HG03457 (cell line): ENCODE data around the gene PILRA.
A peak's percentile ranks its signal among the peaks of the same experiment; 100 is the strongest.
"Not testable (repeated sequence)": the region's sequence is repeated elsewhere in the genome, so short reads cannot be mapped to it uniquely, and the experiment has no call there.

Experiments used
- ATAC-seq: cut with Tn5 transposase; IDR thresholded peaks from one replicate; pipeline ENCODE4 v1.9.1; 2021; ENCODE audit warnings: moderate number of reproducible peaks; ENCODE audit not compliant: unreplicated experiment

The PILRA gene

GRCh38 chr7:100432621-100433275 is 59.5 kb downstream of the PILRA start:
- ATAC-seq, result no peak

GRCh38 chr7:100433276-100433591 is 59.9 kb downstream of the PILRA start:
- ATAC-seq, result no peak

GRCh38 chr7:100433592-100434296 is 60.5 kb downstream of the PILRA start:
- ATAC-seq, result no peak

GRCh38 chr7:100434297-100435144 is 61.2 kb downstream of the PILRA start:
- no peak for ATAC-seq

- peak; percentile 9 for ATAC-seq
Measured at GRCh38 chr7:100435401-100436304, 62.4 kb downstream of the PILRA start.

GRCh38 chr7:100437150-100438100 is 64.1 kb downstream of the PILRA start:
- ATAC-seq, result no peak

GRCh38 chr7:100438172-100438571 is 64.9 kb downstream of the PILRA start:
- no peak for ATAC-seq

- not testable (repeated sequence) for ATAC-seq
Measured at GRCh38 chr7:100438731-100439130, 65.4 kb downstream of the PILRA start.

- ATAC-seq, result not testable (repeated sequence)
Measured at GRCh38 chr7:100439244-100439643, 66.0 kb downstream of the PILRA start.

- no peak for ATAC-seq
Measured at GRCh38 chr7:100441641-100442535, 68.6 kb downstream of the PILRA start.

- ATAC-seq, result no peak
Measured at GRCh38 chr7:100443096-100443840, 70.0 kb downstream of the PILRA start.

GRCh38 chr7:100444311-100445278 is 71.3 kb downstream of the PILRA start:
- ATAC-seq, result no peak

GRCh38 chr7:100446040-100446439 is 72.8 kb downstream of the PILRA start:
- no peak for ATAC-seq

- not testable (repeated sequence) for ATAC-seq
Measured at GRCh38 chr7:100447363-100447762, 74.1 kb downstream of the PILRA start.

GRCh38 chr7:100449190-100449795 is 76.0 kb downstream of the PILRA start:
- no peak for ATAC-seq
